KOPT-K1 (cell line): ENCODE results near the gene BICD1.

Experiments
- H3K27ac ChIP-seq: fragments of 200-600 bp; sonication (generic); 2 replicates; pipeline ENCODE4 v1.5.1; 2016; ENCODE audit warnings: antibody characterized with exemption, mild to moderate bottlenecking, low read depth, low read length; ENCODE audit not compliant: poor library complexity, severe bottlenecking
- H3K36me3 ChIP-seq: fragments of 200-600 bp; sonication (generic); 2 replicates; pipeline ENCODE4 v1.5.1; 2017; ENCODE audit warnings: antibody characterized with exemption, mild to moderate bottlenecking, low read length, moderate library complexity; ENCODE audit not compliant: insufficient read depth
- H3K9me3 ChIP-seq: fragments of 200-600 bp; sonication (generic); 2 replicates; pipeline ENCODE4 v1.5.1; 2017; ENCODE audit warnings: antibody characterized with exemption, low read length, mild to moderate bottlenecking; ENCODE audit not compliant: insufficient read depth, poor library complexity, severe bottlenecking

Gene BICD1

DNA sequence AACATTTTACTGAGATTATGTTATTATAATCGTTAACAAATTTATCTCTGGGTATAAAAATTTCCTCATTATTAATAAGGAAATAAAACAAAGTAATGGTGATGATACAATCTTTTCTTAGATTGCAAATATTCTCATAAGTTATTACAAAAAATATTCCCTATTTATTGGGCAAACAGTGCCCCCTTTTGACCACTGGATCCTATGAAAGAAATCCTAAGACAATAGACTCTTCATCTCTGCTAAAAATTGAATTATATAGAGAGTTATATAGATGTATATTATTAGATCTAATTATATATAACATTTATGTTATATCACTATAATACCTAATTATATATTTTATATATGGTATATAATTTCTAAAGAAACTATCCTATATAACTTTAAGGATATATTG lies 198.5 kb downstream of the BICD1 start:
- Histone ChIP-seq H3K36me3 (peaks cover 6% of the 10 kb centered on the region), H3K9me3 (no peaks in the 10 kb centered on the region), H3K27ac (no peak overlapping the region)

DNA sequence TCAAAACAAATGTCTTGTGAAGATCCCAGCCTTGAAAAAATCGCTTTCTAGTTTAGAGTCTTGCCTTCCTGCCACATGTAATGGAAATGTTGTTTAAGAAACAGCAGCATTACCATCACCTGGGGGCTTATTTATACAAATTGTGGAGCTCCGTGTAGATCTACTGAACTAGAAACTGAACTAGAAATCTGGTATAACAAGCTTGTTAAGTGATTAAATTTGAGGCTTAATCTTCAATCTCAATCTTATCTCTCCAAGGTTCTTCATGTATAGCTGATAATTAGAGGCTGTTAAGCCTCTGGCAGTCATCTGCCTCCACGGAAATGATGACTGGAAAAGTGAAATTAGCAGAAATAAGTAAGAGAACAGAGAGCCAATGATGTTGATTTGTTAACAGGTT lies 200.7 kb downstream of the BICD1 start:
- no peak overlapping the region for H3K27ac ChIP-seq
- H3K9me3 ChIP-seq = no peaks in the 10 kb centered on the region
- peaks cover 6% of the 10 kb centered on the region for H3K36me3 ChIP-seq

GRCh38 chr12:32309811-32310736 lies 203.4 kb downstream of the BICD1 start:
- Histone ChIP-seq H3K27ac (no peak overlapping the region), H3K36me3 (peaks cover 6% of the 10 kb centered on the region), H3K9me3 (no peaks in the 10 kb centered on the region)

DNA sequence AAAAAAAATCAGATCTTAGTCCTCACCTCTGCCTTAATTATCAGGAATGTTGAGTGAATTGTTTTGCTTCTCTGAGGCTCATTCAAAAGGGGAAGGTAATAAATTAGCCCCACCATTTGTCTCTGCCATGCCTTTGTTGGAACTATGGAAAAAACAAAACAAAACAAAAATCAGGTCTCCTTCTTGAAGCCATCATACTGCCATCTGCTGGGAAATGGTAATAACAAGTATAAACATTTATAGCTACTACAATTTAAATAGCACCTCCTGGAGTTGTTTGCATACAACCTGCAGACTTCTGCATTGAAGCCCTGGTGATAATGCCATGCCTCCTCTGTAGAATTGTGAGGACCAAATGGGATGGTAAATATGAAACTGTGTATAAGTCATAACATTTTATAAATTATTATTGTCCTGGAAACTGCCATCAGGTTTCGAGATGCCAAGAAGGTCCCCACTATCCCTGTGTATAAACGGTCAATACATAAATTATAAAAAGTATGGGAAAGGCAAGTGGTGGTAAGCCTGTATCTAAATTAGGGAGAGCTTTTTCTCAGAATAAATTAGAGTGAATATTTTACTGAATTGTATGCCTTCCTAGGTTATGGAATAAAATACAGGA lies 205.5 kb downstream of the BICD1 start:
- Histone ChIP-seq H3K27ac (no peak overlapping the region), H3K9me3 (no peaks in the 10 kb centered on the region), H3K36me3 (no peaks in the 10 kb centered on the region; the same call in 1 of the 2 replicates)

DNA sequence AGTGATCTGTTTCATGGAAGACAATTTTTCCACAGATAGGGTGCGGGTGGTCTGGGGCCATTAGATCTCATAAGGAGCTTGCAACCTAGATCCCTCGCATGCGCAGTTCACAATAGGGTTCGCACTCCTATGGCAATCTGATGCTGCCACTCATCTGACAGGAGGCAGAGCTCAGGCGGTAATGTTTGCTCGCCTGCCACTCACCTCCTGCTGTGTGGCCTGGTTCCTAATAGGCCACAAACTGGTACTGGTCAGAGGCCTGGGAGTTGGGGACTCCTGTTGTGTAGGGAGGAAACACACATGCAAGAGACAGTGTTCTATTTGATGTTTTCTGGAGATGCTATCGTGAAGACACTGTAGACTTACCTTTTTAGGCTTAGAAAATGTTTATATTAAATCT lies 215.7 kb downstream of the BICD1 start:
- no peaks in the 10 kb centered on the region for H3K36me3 ChIP-seq
- H3K9me3 ChIP-seq = no peaks in the 10 kb centered on the region
- H3K27ac ChIP-seq = no peak overlapping the region

DNA sequence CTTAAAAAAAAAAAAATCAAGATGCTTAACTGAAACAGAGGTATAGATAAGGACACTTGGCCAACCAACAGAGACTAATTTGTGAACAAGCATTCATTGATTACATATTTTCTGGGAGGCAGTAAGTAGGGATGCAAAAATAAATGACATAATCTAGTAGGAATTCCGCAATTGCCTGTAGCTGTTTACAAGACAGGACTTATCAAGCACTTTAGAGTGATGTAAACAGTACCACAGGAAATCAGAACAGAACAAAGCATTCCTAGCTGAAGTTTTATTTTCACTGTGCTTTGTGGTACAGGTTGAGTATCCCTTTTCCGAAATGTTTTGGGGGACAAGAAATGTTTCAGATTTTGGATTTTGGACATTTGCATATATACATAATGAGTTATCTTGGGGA lies 224.5 kb downstream of the BICD1 start:
- Histone ChIP-seq H3K27ac (no peak overlapping the region), H3K9me3 (no peaks in the 10 kb centered on the region), H3K36me3 (peaks cover 10% of the 10 kb centered on the region; the same call in 1 of the 2 replicates)

DNA sequence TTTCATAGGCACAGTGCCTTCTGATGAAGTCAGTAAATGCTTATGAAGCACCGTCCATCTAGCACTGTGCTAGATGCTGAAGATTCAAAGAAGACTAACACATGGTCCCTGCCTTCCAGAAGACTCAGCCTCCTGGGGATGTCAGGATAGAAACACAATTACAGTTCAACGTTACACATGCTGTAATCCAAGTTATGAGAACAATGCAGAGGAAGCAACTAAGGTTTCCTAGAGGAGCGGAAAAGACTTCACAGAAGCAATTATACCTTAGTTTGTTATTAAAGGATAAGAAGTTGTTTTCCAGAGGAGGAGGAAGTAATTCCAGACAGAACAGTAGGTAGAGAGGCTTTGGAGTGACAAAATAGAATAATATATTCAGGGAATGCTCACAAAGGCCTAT lies 225.8 kb downstream of the BICD1 start:
- H3K27ac ChIP-seq = no peak overlapping the region
- no peaks in the 10 kb centered on the region for H3K9me3 ChIP-seq
- peaks cover 13% of the 10 kb centered on the region; the same call in 1 of the 2 replicates for H3K36me3 ChIP-seq

- no peaks in the 10 kb centered on the region for H3K9me3 ChIP-seq
- H3K27ac ChIP-seq = no peak overlapping the region
- H3K36me3 ChIP-seq = peaks cover 21% of the 10 kb centered on the region
Measured at GRCh38 chr12:32334371-32334777, 227.7 kb downstream of the BICD1 start.

GRCh38 chr12:32336261-32336660 lies 229.6 kb downstream of the BICD1 start:
- H3K36me3 ChIP-seq = peaks cover 21% of the 10 kb centered on the region
- H3K9me3 ChIP-seq = no peaks in the 10 kb centered on the region
- no peak overlapping the region for H3K27ac ChIP-seq

- H3K9me3 ChIP-seq = no peaks in the 10 kb centered on the region
- H3K36me3 ChIP-seq = peaks cover 9% of the 10 kb centered on the region
- H3K27ac ChIP-seq = no peak overlapping the region
Measured at GRCh38 chr12:32343496-32343895, 236.8 kb downstream of the BICD1 start.

- Histone ChIP-seq H3K27ac (no peak overlapping the region), H3K9me3 (no peaks in the 10 kb centered on the region), H3K36me3 (peaks cover 4% of the 10 kb centered on the region)
Measured at GRCh38 chr12:32344047-32344446, 237.4 kb downstream of the BICD1 start.

GRCh38 chr12:32353540-32353939 lies 246.9 kb downstream of the BICD1 start:
- no peak overlapping the region for H3K27ac ChIP-seq

GRCh38 chr12:32357601-32358249 lies 251.1 kb downstream of the BICD1 start:
- H3K27ac ChIP-seq = no peak overlapping the region
- no peaks in the 10 kb centered on the region for H3K36me3 ChIP-seq
- no peaks in the 10 kb centered on the region for H3K9me3 ChIP-seq

More at GRCh38 chr12:32353540-32353939, 246.9 kb downstream of the BICD1 start:
- no peaks in the 10 kb centered on the region for H3K36me3 ChIP-seq
- no peaks in the 10 kb centered on the region for H3K9me3 ChIP-seq

DNA sequence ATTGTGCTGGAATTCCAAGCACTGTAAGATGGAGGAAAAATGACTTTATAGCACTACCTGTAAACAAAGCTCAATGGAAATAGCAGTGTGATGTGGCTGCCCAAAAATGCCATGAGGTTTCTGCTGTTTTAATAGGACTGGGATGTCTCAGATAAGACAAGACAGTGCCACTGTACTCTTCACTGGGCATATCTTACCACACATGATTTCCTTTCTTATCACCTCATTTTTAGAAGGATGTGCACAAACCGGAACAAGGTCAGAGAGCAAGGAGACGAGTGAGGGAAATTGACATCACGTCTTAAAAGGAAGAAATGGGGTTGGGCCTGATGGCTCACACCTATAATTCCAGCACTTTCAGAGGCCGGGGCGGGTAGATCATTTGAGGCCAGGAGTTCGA lies 254.3 kb downstream of the BICD1 start:
- Histone ChIP-seq H3K36me3 (no peaks in the 10 kb centered on the region), H3K27ac (no peak overlapping the region)

GRCh38 chr12:32362892-32363291 lies 256.2 kb downstream of the BICD1 start:
- no peak overlapping the region for H3K27ac ChIP-seq
- no peaks in the 10 kb centered on the region for H3K9me3 ChIP-seq

More for the DNA sequence above, 254.3 kb downstream of the BICD1 start:
- no peaks in the 10 kb centered on the region for H3K9me3 ChIP-seq

More at GRCh38 chr12:32362892-32363291, 256.2 kb downstream of the BICD1 start:
- H3K36me3 ChIP-seq = no peaks in the 10 kb centered on the region
